HEK293 (cell line): Measurements from ENCODE around the gene FAM168A.

Experiments used
- CTCF ChIP-seq: fragments of 450-650 bp; formaldehyde crosslinking; IDR thresholded peaks from 2 replicates; pipeline ENCODE4 v1.5.1; 2016; ENCODE audit warnings: missing biosample characterization, missing genetic modification characterization
- ELK4 ChIP-seq: IDR thresholded peaks from 2 replicates; pipeline ENCODE4 v1.6.1; 2011; ENCODE audit warnings: mild to moderate bottlenecking, low read depth, low read length, borderline replicate concordance
- ZNF302 ChIP-seq: fragments of 450-650 bp; formaldehyde crosslinking; IDR thresholded peaks from 2 replicates; pipeline ENCODE4 v1.5.1; 2016; ENCODE audit warnings: missing biosample characterization, missing genetic modification characterization, low read depth
- ZNF629 ChIP-seq: fragments of 450-650 bp; formaldehyde crosslinking; IDR thresholded peaks from 2 replicates; pipeline ENCODE4 v1.5.1; 2017; ENCODE audit warnings: missing biosample characterization, missing genetic modification characterization
- ZNF704 ChIP-seq: fragments of 450-650 bp; formaldehyde crosslinking; IDR thresholded peaks from 2 replicates; pipeline ENCODE4 v1.5.1; 2016; ENCODE audit warnings: missing biosample characterization, missing genetic modification characterization
- ZNF768 ChIP-seq: fragments of 450-650 bp; formaldehyde crosslinking; IDR thresholded peaks from 2 replicates; pipeline ENCODE4 v1.5.1; 2018; ENCODE audit warnings: missing biosample characterization, mild to moderate bottlenecking, missing genetic modification characterization
- ZNF791 ChIP-seq: fragments of 450-650 bp; formaldehyde crosslinking; IDR thresholded peaks from 2 replicates; pipeline ENCODE4 v1.5.1; 2016; ENCODE audit warnings: missing biosample characterization, missing genetic modification characterization

- TF ChIP-seq CTCF: no peak
- TF ChIP-seq ZNF704 (tag by site-specific recombination): no peak
- no peak for TF ChIP-seq ZNF629 (tag by site-specific recombination)
- TF ChIP-seq ZNF791 (tag by site-specific recombination): no peak
- no peak for TF ChIP-seq ZNF768
- TF ChIP-seq ELK4: no peak
- TF ChIP-seq ZNF302 (tag by site-specific recombination): no peak
These were observed 69.9 kb downstream of the FAM168A start for GRCh38 chr11:73528013-73528412.
